K562 (cell line): ENCODE measurements around the gene TACC3. TPM values are rescaled to one million over a fixed set of nuclear protein-coding genes. Genes with fewer than 3 reads are reported as not detected.

Experiments used
- ATAC-seq: fragments of 200-7000 bp; cut with Tn5 transposase; 3 replicates; pipeline ENCODE4 v1.9.1; 2020; ENCODE audit warnings: moderate library complexity
- BruUV-seq: library from RNA; stranded (reverse); fragments of 400-500 nt; replicated peaks from 2 replicates; lab custom pipeline; 2021; lab: Mats Ljungman, UMichigan
- CTCF ChIA-PET: fragments of 300-600 bp; formaldehyde crosslinking; extraction: SDS; loops from one replicate; lab custom pipeline; 2021; ENCODE audit warnings: low intra/inter-chr PET ratio; lab: Yijun Ruan, JAX
- POLR2A ChIA-PET: fragments of 300-600, 350-650 bp; sonication (Branson Sonifier 250); formaldehyde crosslinking; extraction: SDS; loops from one replicate; lab custom pipeline; 2021; ENCODE audit warnings: antibody characterized with exemption, inconsistent platforms; lab: Yijun Ruan, JAX
- DNase-seq, 4 experiments: peaks; one replicate each; pipeline versions ENCODE4 v3.0.0 to v3.0.0-alpha.2; 2011 to 2018; ENCODE audit warnings: low spot score in 3 of 4, mixed read lengths in 3 of 4; ENCODE audit errors: extremely low read depth in 1 of 4
- FAIRE-seq: peaks from 2 replicates; lab custom pipeline; 2011; peaks lifted over from hg19 to GRCh38; lab: Jason Lieb, UNC
- H2AFZ ChIP-seq: 2 replicates; pipeline ENCODE4 v1.6.0; 2011; ENCODE audit warnings: low read depth, low read length, control low read depth, inconsistent platforms
- H3K27ac ChIP-seq: fragments of 200-600 bp; 3 replicates; pipeline ENCODE4 v1.8.0; 2011; ENCODE audit warnings: low read depth, mild to moderate bottlenecking, control low read depth, inconsistent platforms, low read length, moderate library complexity, mixed read lengths; ENCODE audit errors: extremely low read depth
- H3K27me3 ChIP-seq, 2 experiments: fragments of 300-600 bp in 1 of 2; 2 replicates in 1 of 2; 3 replicates in 1 of 2; pipeline versions ENCODE4 v1.6.0 to v1.8.0; 2011; ENCODE audit warnings: inconsistent platforms in 2 of 2, low read length in 2 of 2, mild to moderate bottlenecking in 1 of 2, mixed read lengths in 1 of 2, moderate library complexity in 1 of 2; ENCODE audit not compliant: control insufficient read depth in 2 of 2, insufficient read depth in 2 of 2
- H3K36me3 ChIP-seq: fragments of 300-600 bp; 3 replicates; pipeline ENCODE4 v1.8.0; 2011; ENCODE audit warnings: mild to moderate bottlenecking, low read length, inconsistent platforms; ENCODE audit not compliant: control insufficient read depth, insufficient read depth
- H3K4me1 ChIP-seq, 2 experiments: fragments of 200-600 bp in 1 of 2; replicated peaks in 1 of 2; 2 replicates in 1 of 2; 3 replicates in 1 of 2; pipeline versions ENCODE4 v1.5.1 to v1.8.0; 2011; ENCODE audit warnings: inconsistent platforms in 2 of 2, low read length in 2 of 2, mild to moderate bottlenecking in 1 of 2, mixed read lengths in 1 of 2, moderate library complexity in 1 of 2; ENCODE audit not compliant: control insufficient read depth in 2 of 2, insufficient read depth in 2 of 2
- H3K4me2 ChIP-seq: 2 replicates; pipeline ENCODE4 v1.6.1; 2011; ENCODE audit warnings: low read length, control low read depth, inconsistent platforms, mixed read lengths; ENCODE audit not compliant: insufficient read depth
- H3K4me3 ChIP-seq: fragments of 200-600 bp; sonication (generic), shearing (Covaris generic); 2 replicates; pipeline ENCODE4 v1.5.1; 2016; ENCODE audit warnings: control low read depth, inconsistent platforms
- H3K79me2 ChIP-seq: fragments of 200-600 bp; 3 replicates; pipeline ENCODE4 v1.8.0; 2011; ENCODE audit warnings: low read length, inconsistent platforms; ENCODE audit not compliant: control insufficient read depth, insufficient read depth
- H3K9ac ChIP-seq, 2 experiments: 2 replicates each; pipeline versions ENCODE4 v1.6.0 to v1.6.1; 2011; ENCODE audit warnings: low read depth in 2 of 2, low read length in 2 of 2, control low read depth in 1 of 2, inconsistent platforms in 1 of 2, mild to moderate bottlenecking in 1 of 2, mixed read lengths in 1 of 2; ENCODE audit not compliant: insufficient read depth in 1 of 2
- H3K9me1 ChIP-seq: one replicate; pipeline ENCODE4 v1.6.0; 2011; ENCODE audit warnings: inconsistent platforms, mild to moderate bottlenecking, low read length, moderate library complexity; ENCODE audit not compliant: control insufficient read depth, insufficient read depth
- H3K9me3 ChIP-seq: replicated peaks from 2 replicates; pipeline ENCODE4 v1.5.1; 2011; ENCODE audit warnings: low read depth, low read length, inconsistent platforms; ENCODE audit not compliant: control insufficient read depth, insufficient read depth
- H4K20me1 ChIP-seq: replicated peaks from 2 replicates; pipeline ENCODE4 v1.6.1; 2011; ENCODE audit warnings: low read length, inconsistent platforms, mixed read lengths; ENCODE audit not compliant: control insufficient read depth, insufficient read depth
- BRF1 ChIP-seq: IDR thresholded peaks from 3 replicates; pipeline ENCODE4 v1.6.1; 2011; ENCODE audit warnings: borderline replicate concordance, mild to moderate bottlenecking; ENCODE audit not compliant: insufficient read length; ENCODE audit errors: extremely low read depth
- FIP1L1 ChIP-seq: fragments of 200-400 bp; formaldehyde crosslinking; IDR thresholded peaks from 2 replicates; pipeline ENCODE4 v1.6.1; 2018; ENCODE audit warnings: mild to moderate bottlenecking, low read depth, low read length; ENCODE audit not compliant: poor library complexity, severe bottlenecking
- HNRNPL ChIP-seq: fragments of 200-400 bp; formaldehyde crosslinking; IDR thresholded peaks from 2 replicates; pipeline ENCODE4 v1.6.1; 2017; ENCODE audit warnings: low read depth, mild to moderate bottlenecking, low read length
- MYNN ChIP-seq, 2 experiments: sonication (generic); formaldehyde crosslinking in 1 of 2; IDR thresholded peaks; 2 replicates each; pipeline versions ENCODE4 v1.5.0 to v1.6.1; 2016 to 2020; ENCODE audit warnings: antibody characterized with exemption in 1 of 2, missing genetic modification reagents in 1 of 2
- PHB ChIP-seq: fragments of 250-450 bp; sonication (Bioruptor Pico); IDR thresholded peaks from 2 replicates; pipeline ENCODE4 v1.5.0; 2021
- POLR2G ChIP-seq: fragments of 200-400 bp; formaldehyde crosslinking; IDR thresholded peaks from 2 replicates; pipeline ENCODE4 v1.6.1; 2017; ENCODE audit warnings: low read depth, mild to moderate bottlenecking, antibody characterized with exemption, low read length, moderate library complexity
- RBFOX2 ChIP-seq: fragments of 200-400 bp; formaldehyde crosslinking; IDR thresholded peaks from 2 replicates; pipeline ENCODE4 v1.6.1; 2017; ENCODE audit warnings: low read depth, mild to moderate bottlenecking, low read length, moderate library complexity
- RUNX1 ChIP-seq: sonication (generic); IDR thresholded peaks from 2 replicates; pipeline ENCODE4 v1.6.1; 2016; ENCODE audit warnings: antibody characterized with exemption, low read depth
- ZBTB33 ChIP-seq: sonication (generic); formaldehyde crosslinking; IDR thresholded peaks from 2 replicates; pipeline ENCODE4 v1.8.1; 2023; ENCODE audit warnings: mild to moderate bottlenecking, missing genetic modification reagents
- ZNF12 ChIP-seq: sonication (generic); formaldehyde crosslinking; IDR thresholded peaks from 2 replicates; pipeline ENCODE4 v1.4.0; 2020; ENCODE audit warnings: mild to moderate bottlenecking, missing genetic modification reagents
- WGBS: fragments of 100-300 bp; shearing (Covaris generic); methylation state at CpG from one replicate; pipeline ENCODE4 v1.1.6; 2016; ENCODE audit warnings: low coverage, mixed read lengths; ENCODE audit not compliant: insufficient coverage; ENCODE audit errors: missing lambda C conversion rate; 5-methylcytosine and 5-hydroxymethylcytosine counted together
- in situ Hi-C: fragments of 300-500 bp; cut with MboI; formaldehyde crosslinking; loops from 4 replicates; pipeline ENCODE4 v1.15.0; 2018; ENCODE audit warnings: inconsistent platforms, mixed read lengths
- intact Hi-C: fragments of 100-400 bp; cut with micrococcal nuclease; formaldehyde crosslinking; loops from 2 replicates; pipeline ENCODE4 v1.14.2; 2022
- polyA plus RNA-seq, 8 experiments: library from polyadenylated mRNA; depleted of rRNA in 4 of 8; stranded (reverse) in 5 of 8; unstranded in 3 of 8; fragments of >200 nt; fragmentation: Nextera tagmentation in 2 of 8; fragmentation: Illumina TruSeq in 1 of 8; extraction: Ambion mirVana in 2 of 8; extraction: Trizol in 1 of 8; gene quantifications; 2 replicates each; pipeline versions ENCODE4 v1.2.1 to v1.2.3, GENCODE V29; 2011 to 2014; ENCODE audit warnings: inconsistent platforms in 1 of 8, missing spikeins in 1 of 8
- total RNA-seq, 7 experiments: library from RNA; depleted of rRNA in 6 of 7; stranded (reverse); fragments of >200 nt in 6 of 7; fragmentation: Illumina TruSeq in 2 of 7; extraction: Trizol in 2 of 7; gene quantifications; 2 replicates each; pipeline versions ENCODE4 v1.2.1 to v1.2.3, GENCODE V29; 2011 to 2021; ENCODE audit warnings: low replicate concordance in 1 of 7

TACC3 gene
- total and polyA plus RNA-seq, 9 of the 15 experiments (the other 6 are each of a cell fraction or from before 2014, with no cell fraction given) = 1.9 to 122 (median 55.6) TPM

GRCh38 chr4:1717129-1718094 lies 3.9 kb upstream of the TACC3 start:
- ChIA-PET POLR2A (interaction anchor here (1.1 to 1.2 kb wide), 2 partner anchors 9 to 369 kb away, joined by 3 to 6 read pairs; no protein-coding TSS in a partner anchor), CTCF (no interaction called here)
- ATAC-seq (no peak), DNase-seq (no peak), FAIRE-seq (no peak)
- peaks cover 13 to 76% of the 10 kb centered on the region in 2 experiments; a peak in 4 of 5 replicates for H3K4me1 ChIP-seq
- H3K9ac ChIP-seq = peak overlapping the region in 1 of 2 experiments; percentile 78; a peak in 2 of 4 replicates
- no peak overlapping the region for H3K27ac ChIP-seq
- BruUV-seq = no TSS peak
- no peaks in the 10 kb centered on the region for H3K9me3 ChIP-seq
- no peak overlapping the region for H3K4me2 ChIP-seq
- no peak overlapping the region for H2AFZ ChIP-seq
- 0 out of 2 replicates have a peak, but pooled peaks cover 8% of the 10 kb centered on the region for H4K20me1 ChIP-seq
- in situ Hi-C loops = no loop called here
- H3K36me3 ChIP-seq = peaks cover 43% of the 10 kb centered on the region; the same call in 2 of the 3 replicates
- 94% methylated on average over 24 of the region's 32 CpGs for WGBS
- H3K4me3 ChIP-seq = no peak overlapping the region
- no peaks in the 10 kb centered on the region for H3K27me3 ChIP-seq
- TF ChIP-seq RUNX1 (no peak), PHB (CRISPR knock-in tag) (no peak), ZBTB33 (CRISPR knock-in tag) (peak; percentile 56; the same call in 1 of the 2 replicates), RBFOX2 (peak; percentile 62), HNRNPL (0 out of 2 replicates have a peak, but pooled peaks have one; percentile 33), FIP1L1 (peak; percentile 30), MYNN (IDR thresholded peaks at IDR 0.05) (0 out of 2 replicates have a peak, but pooled peaks have one; percentile 0), MYNN (CRISPR knock-in tag; IDR thresholded peaks at IDR 0.05) (no peak), ZNF12 (CRISPR knock-in tag) (no peak), POLR2G (peak; percentile 58), BRF1 (no peak)
- peaks cover 89% of the 10 kb centered on the region for H3K79me2 ChIP-seq
- no peaks in the 10 kb centered on the region for H3K9me1 ChIP-seq
- intact Hi-C loops = no loop called here
